Keratinocyte (primary cell): Measurements from ENCODE around the gene LRRC58.

Experiments
- CTCF ChIP-seq, 3 experiments: IDR thresholded peaks in 1 of 3; conservative IDR thresholded peaks in 1 of 3; optimal IDR thresholded peaks in 1 of 3; 2 replicates in 2 of 3; 3 replicates in 1 of 3; pipeline versions ENCODE3 to v1.5.1; 2011; ENCODE audit warnings: low read length in 3 of 3, mild to moderate bottlenecking in 3 of 3, moderate library complexity in 2 of 3, control low read depth in 1 of 3, inconsistent platforms in 1 of 3; ENCODE audit not compliant: insufficient read depth in 2 of 3; ENCODE audit errors: extremely low read depth in 1 of 3
- EZH2 ChIP-seq: IDR thresholded peaks from one replicate; pipeline ENCODE4 v1.6.1; 2012; ENCODE audit warnings: inconsistent platforms, mild to moderate bottlenecking, low read length, moderate library complexity

GRCh38 chr3:120382941-120383447, 33.8 kb upstream of the LRRC58 start:
- no peak for TF ChIP-seq CTCF (optimal IDR thresholded peaks at IDR 0.05 in 1 of 3, IDR thresholded peaks at IDR 0.05 in 1 of 3, conservative IDR thresholded peaks at IDR 0.05 in 1 of 3; ENCODE audit: extremely low read depth in 1 of 3, insufficient read depth in 2 of 3, low read length in 3 of 3)
- TF ChIP-seq EZH2 = no peak
